A549 (cell line): ENCODE data around the gene TIMM44. TPM values are rescaled to one million over a fixed set of nuclear protein-coding genes. Genes with fewer than 3 reads are reported as not detected.

Experiments
- ATAC-seq, 2 experiments: fragments of 200-7000 bp in 1 of 2; fragments of >200 bp in 1 of 2; cut with Nextera tagmentation in 1 of 2; cut with Tn5 transposase in 1 of 2; 3 replicates each; pipeline versions ENCODE4 v1.8.0 to v1.9.1; 2018 to 2020; ENCODE audit warnings: mild to moderate bottlenecking in 1 of 2, moderate library complexity in 1 of 2
- CTCF ChIA-PET: fragments of 300-600 bp; sonication (Branson Sonifier 250); formaldehyde crosslinking; extraction: SDS; loops from one replicate; lab custom pipeline; 2021; ENCODE audit warnings: antibody characterized with exemption, inconsistent platforms; lab: Yijun Ruan, JAX
- POLR2A ChIA-PET: fragments of 350-600 bp; formaldehyde crosslinking; extraction: SDS; loops from one replicate; lab custom pipeline; 2021; ENCODE audit warnings: antibody characterized with exemption, inconsistent platforms; lab: Yijun Ruan, JAX
- DNase-seq, 2 experiments: peaks; one replicate each; pipeline versions ENCODE4 v3.0.0 to v3.0.0-alpha.2; 2011 to 2016; ENCODE audit warnings: low read depth in 1 of 2, low spot score in 1 of 2
- FAIRE-seq: peaks from 2 replicates; lab custom pipeline; 2011; peaks lifted over from hg19 to GRCh38; lab: Jason Lieb, UNC
- H3K27ac ChIP-seq, 2 experiments: fragments of >200 bp; sonication (Bioruptor Twin); formaldehyde crosslinking; 3 replicates each; pipeline ENCODE4 v1.5.1; 2016 to 2017
- H3K4me1 ChIP-seq: fragments of >200 bp; sonication (Bioruptor Twin); formaldehyde crosslinking; 3 replicates; pipeline ENCODE4 v1.6.1; 2016
- H3K4me2 ChIP-seq: fragments of >200 bp; sonication (Bioruptor Twin); formaldehyde crosslinking; 3 replicates; pipeline ENCODE4 v1.6.1; 2016
- H3K4me3 ChIP-seq: fragments of >200 bp; sonication (Bioruptor Twin); formaldehyde crosslinking; 3 replicates; pipeline ENCODE4 v1.5.1; 2016
- H3K9me3 ChIP-seq: fragments of >200 bp; sonication (Bioruptor Twin); formaldehyde crosslinking; 3 replicates; pipeline ENCODE4 v1.6.1; 2016
- BHLHE40 ChIP-seq: IDR thresholded peaks from 2 replicates; pipeline ENCODE4 v1.6.1; 2012; ENCODE audit warnings: low read depth, low read length, inconsistent platforms
- CBX2 ChIP-seq: fragments of 200-600 bp; sonication (generic); IDR thresholded peaks from 2 replicates; pipeline ENCODE4 v1.6.1; 2016; ENCODE audit warnings: low read depth, mild to moderate bottlenecking, borderline replicate concordance
- CHD2 ChIP-seq: fragments of 150-350 bp; IDR thresholded peaks from 2 replicates; pipeline ENCODE4 v1.6.1; 2014; ENCODE audit warnings: low read length; ENCODE audit not compliant: partially characterized antibody
- E2F6 ChIP-seq: IDR thresholded peaks from 2 replicates; pipeline ENCODE4 v1.6.1; 2012; ENCODE audit warnings: low read depth, borderline replicate concordance
- EHMT2 ChIP-seq: fragments of 200-600 bp; sonication (generic); IDR thresholded peaks from 2 replicates; pipeline ENCODE4 v1.6.1; 2016; ENCODE audit warnings: antibody characterized with exemption, low read depth, mild to moderate bottlenecking, moderate library complexity
- ESRRA ChIP-seq: fragments of 150-350 bp; IDR thresholded peaks from 2 replicates; pipeline ENCODE4 v1.6.1; 2014; ENCODE audit warnings: mild to moderate bottlenecking, low read length, borderline replicate concordance
- FOSB ChIP-seq: fragments of 250-450 bp; sonication (Bioruptor Pico); IDR thresholded peaks from 2 replicates; pipeline ENCODE4 v1.5.0; 2020; ENCODE audit warnings: mild to moderate bottlenecking, moderate library complexity
- HEYL ChIP-seq: fragments of 250-450 bp; sonication (Bioruptor Pico); IDR thresholded peaks from 2 replicates; pipeline ENCODE4 v1.8.0; 2021; ENCODE audit warnings: mild to moderate bottlenecking, moderate library complexity
- HOXA7 ChIP-seq: fragments of 250-450 bp; sonication (Bioruptor Pico); IDR thresholded peaks from 2 replicates; pipeline ENCODE4 v1.5.0; 2020; ENCODE audit warnings: mild to moderate bottlenecking, moderate library complexity
- JUNB ChIP-seq: fragments of >200 bp; sonication (Bioruptor Twin); formaldehyde crosslinking; IDR thresholded peaks from 2 replicates; pipeline ENCODE4 v1.6.1; 2016
- KDM1A ChIP-seq: fragments of 200-600 bp; sonication (generic); IDR thresholded peaks from 2 replicates; pipeline ENCODE4 v1.6.1; 2016; ENCODE audit warnings: low read depth, mild to moderate bottlenecking
- MAZ ChIP-seq: fragments of 150-350 bp; IDR thresholded peaks from 2 replicates; pipeline ENCODE4 v1.6.1; 2014; ENCODE audit warnings: antibody characterized with exemption, low read depth, low read length, borderline replicate concordance
- MYC ChIP-seq: IDR thresholded peaks from 2 replicates; pipeline ENCODE4 v1.6.1; 2012; ENCODE audit warnings: mild to moderate bottlenecking, inconsistent platforms, low read length, improper control_type of control experiment, borderline replicate concordance
- POLR2AphosphoS2 ChIP-seq: conservative IDR thresholded peaks from 2 replicates; pipeline ENCODE4 v1.6.1; 2012; ENCODE audit warnings: low read length, improper control_type of control experiment, inconsistent platforms
- RAD21 ChIP-seq, 2 experiments: fragments of >200 bp in 1 of 2; sonication (Bioruptor Twin) in 1 of 2; formaldehyde crosslinking in 1 of 2; IDR thresholded peaks in 1 of 2; conservative IDR thresholded peaks in 1 of 2; 2 replicates in 1 of 2; 3 replicates in 1 of 2; pipeline ENCODE4 v1.6.1; 2012 to 2018; ENCODE audit warnings: inconsistent platforms in 1 of 2
- RNF2 ChIP-seq: fragments of 200-600 bp; sonication (generic); IDR thresholded peaks from 2 replicates; pipeline ENCODE4 v1.6.1; 2016; ENCODE audit warnings: low read depth, mild to moderate bottlenecking, antibody characterized with exemption, moderate library complexity, borderline replicate concordance
- SMC3 ChIP-seq: fragments of >200 bp; sonication (Bioruptor Twin); formaldehyde crosslinking; IDR thresholded peaks from 3 replicates; pipeline ENCODE4 v1.6.1; 2018; ENCODE audit warnings: inconsistent platforms
- USF2 ChIP-seq: fragments of 450-650 bp; IDR thresholded peaks from 2 replicates; pipeline ENCODE4 v1.6.1; 2014; ENCODE audit warnings: antibody characterized with exemption
- WGBS: methylation state at CpG from one replicate; pipeline ENCODE4 v1.1.6; 2017; ENCODE audit errors: missing lambda C conversion rate; 5-methylcytosine and 5-hydroxymethylcytosine counted together
- polyA plus RNA-seq, 4 experiments: library from polyadenylated mRNA; depleted of rRNA in 3 of 4; stranded (reverse); fragments of >200 nt; fragmentation: RNase III in 1 of 4; extraction: RNeasy Plus Mini Kit Qiagen cat#74134 plus additional on column Dnase treatment in 1 of 4; gene quantifications; 2 replicates in 3 of 4; 3 replicates in 1 of 4; pipeline ENCODE4 v1.2.3, GENCODE V29; 2011 to 2017
- TF ChIP-seq, protein P1 (sequence below): fragments of >200 bp; sonication (Bioruptor Twin); formaldehyde crosslinking; IDR thresholded peaks from 3 replicates; pipeline ENCODE4 v1.5.1; 2016
- TF ChIP-seq, protein P2 (sequence below): fragments of 200-600 bp; sonication (generic); IDR thresholded peaks from 2 replicates; pipeline ENCODE4 v1.6.1; 2016; ENCODE audit warnings: antibody characterized with exemption, mild to moderate bottlenecking, moderate library complexity
- TF ChIP-seq, protein P3 (sequence below): IDR thresholded peaks from 2 replicates; pipeline ENCODE4 v1.6.1; 2012
- TF ChIP-seq, protein P4 (sequence below): fragments of 150-350 bp; IDR thresholded peaks from 2 replicates; pipeline ENCODE4 v1.6.1; 2014; ENCODE audit warnings: low read depth, mild to moderate bottlenecking, low read length

TIMM44 gene
- polyA plus RNA-seq, 2 of the 4 experiments (the other 2 are of a cell fraction) = 29.7 to 53.2 TPM

GRCh38 chr19:7944177-7944761 lies 803 bp upstream of the TIMM44 start:
- peak overlapping the region; percentile 82 to 89 for H3K27ac ChIP-seq
- H3K4me2 ChIP-seq = peak overlapping the region; percentile 98
- WGBS = 15% methylated on average over 15 of the region's 18 CpGs
- FAIRE-seq = no peak
- TF ChIP-seq ESRRA = no peak
- TF ChIP-seq SMC3 = peak; percentile 76
- TF ChIP-seq FOSB (CRISPR knock-in tag) = no peak
- TF ChIP-seq, protein P1, sequence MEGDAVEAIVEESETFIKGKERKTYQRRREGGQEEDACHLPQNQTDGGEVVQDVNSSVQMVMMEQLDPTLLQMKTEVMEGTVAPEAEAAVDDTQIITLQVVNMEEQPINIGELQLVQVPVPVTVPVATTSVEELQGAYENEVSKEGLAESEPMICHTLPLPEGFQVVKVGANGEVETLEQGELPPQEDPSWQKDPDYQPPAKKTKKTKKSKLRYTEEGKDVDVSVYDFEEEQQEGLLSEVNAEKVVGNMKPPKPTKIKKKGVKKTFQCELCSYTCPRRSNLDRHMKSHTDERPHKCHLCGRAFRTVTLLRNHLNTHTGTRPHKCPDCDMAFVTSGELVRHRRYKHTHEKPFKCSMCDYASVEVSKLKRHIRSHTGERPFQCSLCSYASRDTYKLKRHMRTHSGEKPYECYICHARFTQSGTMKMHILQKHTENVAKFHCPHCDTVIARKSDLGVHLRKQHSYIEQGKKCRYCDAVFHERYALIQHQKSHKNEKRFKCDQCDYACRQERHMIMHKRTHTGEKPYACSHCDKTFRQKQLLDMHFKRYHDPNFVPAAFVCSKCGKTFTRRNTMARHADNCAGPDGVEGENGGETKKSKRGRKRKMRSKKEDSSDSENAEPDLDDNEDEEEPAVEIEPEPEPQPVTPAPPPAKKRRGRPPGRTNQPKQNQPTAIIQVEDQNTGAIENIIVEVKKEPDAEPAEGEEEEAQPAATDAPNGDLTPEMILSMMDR = peak; percentile 87
- no peak for TF ChIP-seq BHLHE40
- no peak for TF ChIP-seq POLR2AphosphoS2
- TF ChIP-seq HEYL (CRISPR knock-in tag) = no peak
- no peak for TF ChIP-seq HOXA7 (CRISPR knock-in tag)
- TF ChIP-seq, protein P2, sequence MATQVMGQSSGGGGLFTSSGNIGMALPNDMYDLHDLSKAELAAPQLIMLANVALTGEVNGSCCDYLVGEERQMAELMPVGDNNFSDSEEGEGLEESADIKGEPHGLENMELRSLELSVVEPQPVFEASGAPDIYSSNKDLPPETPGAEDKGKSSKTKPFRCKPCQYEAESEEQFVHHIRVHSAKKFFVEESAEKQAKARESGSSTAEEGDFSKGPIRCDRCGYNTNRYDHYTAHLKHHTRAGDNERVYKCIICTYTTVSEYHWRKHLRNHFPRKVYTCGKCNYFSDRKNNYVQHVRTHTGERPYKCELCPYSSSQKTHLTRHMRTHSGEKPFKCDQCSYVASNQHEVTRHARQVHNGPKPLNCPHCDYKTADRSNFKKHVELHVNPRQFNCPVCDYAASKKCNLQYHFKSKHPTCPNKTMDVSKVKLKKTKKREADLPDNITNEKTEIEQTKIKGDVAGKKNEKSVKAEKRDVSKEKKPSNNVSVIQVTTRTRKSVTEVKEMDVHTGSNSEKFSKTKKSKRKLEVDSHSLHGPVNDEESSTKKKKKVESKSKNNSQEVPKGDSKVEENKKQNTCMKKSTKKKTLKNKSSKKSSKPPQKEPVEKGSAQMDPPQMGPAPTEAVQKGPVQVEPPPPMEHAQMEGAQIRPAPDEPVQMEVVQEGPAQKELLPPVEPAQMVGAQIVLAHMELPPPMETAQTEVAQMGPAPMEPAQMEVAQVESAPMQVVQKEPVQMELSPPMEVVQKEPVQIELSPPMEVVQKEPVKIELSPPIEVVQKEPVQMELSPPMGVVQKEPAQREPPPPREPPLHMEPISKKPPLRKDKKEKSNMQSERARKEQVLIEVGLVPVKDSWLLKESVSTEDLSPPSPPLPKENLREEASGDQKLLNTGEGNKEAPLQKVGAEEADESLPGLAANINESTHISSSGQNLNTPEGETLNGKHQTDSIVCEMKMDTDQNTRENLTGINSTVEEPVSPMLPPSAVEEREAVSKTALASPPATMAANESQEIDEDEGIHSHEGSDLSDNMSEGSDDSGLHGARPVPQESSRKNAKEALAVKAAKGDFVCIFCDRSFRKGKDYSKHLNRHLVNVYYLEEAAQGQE = peak; percentile 25; the same call in 1 of the 2 replicates
- TF ChIP-seq CHD2 = no peak
- no peak for TF ChIP-seq JUNB
- TF ChIP-seq RAD21 (conservative IDR thresholded peaks at IDR 0.05 in 1 of 2, IDR thresholded peaks at IDR 0.05 in 1 of 2) = peak; percentile 69
- POLR2A ChIA-PET = interaction anchor here (0.6 to 2.7 kb wide), 11 partner anchors 9 to 309 kb away, joined by 3 to 20 read pairs (median 5); partner anchors contain the start of genes ELAVL1 and SNAPC2
- peak overlapping the region; percentile 72 for H3K4me3 ChIP-seq
- peak; percentile 79 to 84 for ATAC-seq
- CTCF ChIA-PET = interaction anchor here (0.6 to 7.3 kb wide), 40 partner anchors 9 to 1578 kb away, joined by 3 to 64 read pairs (median 4); partner anchors contain the start of genes ELAVL1, MAP2K7 and SNAPC2
- no peaks in the 10 kb centered on the region; the same call in 2 of the 3 replicates for H3K9me3 ChIP-seq
- peak; percentile 76 to 86 for DNase-seq
- peaks cover 8% of the 10 kb centered on the region; the same call in 1 of the 3 replicates for H3K4me1 ChIP-seq

DNA sequence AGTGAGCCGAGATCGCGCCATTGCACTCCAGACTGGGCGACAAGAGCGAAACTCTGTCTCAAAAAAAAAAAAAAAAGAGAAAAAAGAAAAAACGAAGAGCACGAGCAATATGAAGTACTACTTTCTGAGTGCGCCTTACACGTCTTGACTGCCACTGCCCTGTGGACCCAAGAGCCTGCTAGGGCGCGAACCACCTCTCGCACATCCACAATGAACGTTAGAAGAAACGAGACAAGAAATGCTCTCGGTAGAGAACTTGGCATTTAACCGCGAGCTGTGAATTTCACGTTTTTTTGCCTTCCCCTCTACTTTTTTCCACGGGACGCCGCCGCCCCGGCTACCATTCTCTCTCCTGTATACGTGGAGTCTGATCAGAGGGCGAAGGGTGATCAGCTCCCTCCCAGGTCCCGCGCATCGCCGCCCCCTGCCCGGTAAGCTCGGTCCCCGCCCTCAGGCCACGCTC lies 454 bp downstream of the TIMM44 start:
- FAIRE-seq (no peak), ATAC-seq (peak; percentile 22 to 51; a peak in 3 of 6 replicates), DNase-seq (no peak)
- H3K4me1 ChIP-seq = peaks cover 8% of the 10 kb centered on the region; the same call in 1 of the 3 replicates
- WGBS = 3% methylated on average over 28 of the region's 33 CpGs
- ChIA-PET POLR2A (interaction anchor here (0.5 to 2.7 kb wide), 12 partner anchors 8 to 319 kb away, joined by 3 to 20 read pairs (median 4); partner anchors contain the start of genes ELAVL1 and SNAPC2), CTCF (interaction anchor here (0.5 to 7.3 kb wide), 21 partner anchors 8 to 1002 kb away, joined by 3 to 64 read pairs (median 8); partner anchors contain the start of genes ELAVL1, PET100, SNAPC2 and XAB2)
- no peaks in the 10 kb centered on the region; the same call in 2 of the 3 replicates for H3K9me3 ChIP-seq
- H3K27ac ChIP-seq = peak overlapping the region; percentile 99 to 100
- H3K4me2 ChIP-seq = peak overlapping the region; percentile 81
- peak overlapping the region; percentile 92 for H3K4me3 ChIP-seq
- TF ChIP-seq KDM1A (no peak), MAZ (no peak), MYC (no peak), USF2 (no peak), RNF2 (no peak), EHMT2 (no peak), E2F6 (no peak), CBX2 (no peak)
- TF ChIP-seq, protein P3, sequence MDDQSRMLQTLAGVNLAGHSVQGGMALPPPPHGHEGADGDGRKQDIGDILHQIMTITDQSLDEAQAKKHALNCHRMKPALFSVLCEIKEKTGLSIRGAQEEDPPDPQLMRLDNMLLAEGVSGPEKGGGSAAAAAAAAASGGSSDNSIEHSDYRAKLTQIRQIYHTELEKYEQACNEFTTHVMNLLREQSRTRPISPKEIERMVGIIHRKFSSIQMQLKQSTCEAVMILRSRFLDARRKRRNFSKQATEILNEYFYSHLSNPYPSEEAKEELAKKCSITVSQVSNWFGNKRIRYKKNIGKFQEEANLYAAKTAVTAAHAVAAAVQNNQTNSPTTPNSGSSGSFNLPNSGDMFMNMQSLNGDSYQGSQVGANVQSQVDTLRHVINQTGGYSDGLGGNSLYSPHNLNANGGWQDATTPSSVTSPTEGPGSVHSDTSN = no peak
- TF ChIP-seq, protein P1 = no peak
- TF ChIP-seq, protein P4, sequence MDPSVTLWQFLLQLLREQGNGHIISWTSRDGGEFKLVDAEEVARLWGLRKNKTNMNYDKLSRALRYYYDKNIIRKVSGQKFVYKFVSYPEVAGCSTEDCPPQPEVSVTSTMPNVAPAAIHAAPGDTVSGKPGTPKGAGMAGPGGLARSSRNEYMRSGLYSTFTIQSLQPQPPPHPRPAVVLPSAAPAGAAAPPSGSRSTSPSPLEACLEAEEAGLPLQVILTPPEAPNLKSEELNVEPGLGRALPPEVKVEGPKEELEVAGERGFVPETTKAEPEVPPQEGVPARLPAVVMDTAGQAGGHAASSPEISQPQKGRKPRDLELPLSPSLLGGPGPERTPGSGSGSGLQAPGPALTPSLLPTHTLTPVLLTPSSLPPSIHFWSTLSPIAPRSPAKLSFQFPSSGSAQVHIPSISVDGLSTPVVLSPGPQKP = no peak
